DOHH2 (cell line): ENCODE measurements around the gene ENGASE.

Source experiments
- EZH2phosphoT487 ChIP-seq: fragments of 200-600 bp; sonication (generic); IDR thresholded peaks from 2 replicates; pipeline ENCODE4 v1.6.1; 2017; ENCODE audit warnings: borderline replicate concordance, mild to moderate bottlenecking, antibody characterized with exemption, low read length, moderate library complexity, mixed read lengths
- TF ChIP-seq, protein P1 (sequence below): fragments of 200-600 bp; sonication (generic); IDR thresholded peaks from one replicate; pipeline ENCODE4 v1.5.1; 2014; ENCODE audit warnings: antibody characterized with exemption, mild to moderate bottlenecking, low read depth, low read length; ENCODE audit not compliant: poor library complexity, severe bottlenecking

DNA sequence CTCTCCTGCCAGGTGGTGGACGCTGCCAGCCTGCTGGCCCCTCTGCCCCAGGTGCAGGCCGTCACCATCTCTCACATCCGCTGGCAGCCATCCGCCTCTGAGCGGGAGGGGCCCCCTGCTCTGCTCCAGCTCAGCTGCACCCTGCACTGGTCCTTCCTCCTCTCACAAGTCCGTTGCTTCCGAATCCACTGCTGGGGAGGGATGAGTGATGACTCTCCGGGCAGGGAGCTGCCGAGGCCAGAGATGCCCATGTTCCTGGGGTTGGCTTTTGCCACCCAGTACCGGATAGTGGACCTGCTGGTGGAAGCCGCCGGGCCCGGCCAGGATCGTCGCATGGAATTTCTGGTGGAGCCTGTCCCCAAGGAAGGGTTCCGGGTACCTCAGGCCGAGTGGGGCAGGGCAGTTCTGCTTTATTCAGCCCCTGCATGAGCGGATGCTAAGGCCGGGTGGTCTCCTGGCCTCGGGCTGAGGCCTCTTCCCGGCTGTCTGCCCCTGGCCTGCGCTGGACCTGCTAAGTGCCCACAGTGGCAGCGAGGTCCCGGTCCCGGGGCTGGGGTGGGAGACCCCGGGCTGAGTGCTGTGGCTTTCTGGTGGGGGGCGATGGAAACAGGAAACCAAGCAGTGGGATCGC is 11.4 kb downstream of the ENGASE start:
- TF ChIP-seq, protein P1, sequence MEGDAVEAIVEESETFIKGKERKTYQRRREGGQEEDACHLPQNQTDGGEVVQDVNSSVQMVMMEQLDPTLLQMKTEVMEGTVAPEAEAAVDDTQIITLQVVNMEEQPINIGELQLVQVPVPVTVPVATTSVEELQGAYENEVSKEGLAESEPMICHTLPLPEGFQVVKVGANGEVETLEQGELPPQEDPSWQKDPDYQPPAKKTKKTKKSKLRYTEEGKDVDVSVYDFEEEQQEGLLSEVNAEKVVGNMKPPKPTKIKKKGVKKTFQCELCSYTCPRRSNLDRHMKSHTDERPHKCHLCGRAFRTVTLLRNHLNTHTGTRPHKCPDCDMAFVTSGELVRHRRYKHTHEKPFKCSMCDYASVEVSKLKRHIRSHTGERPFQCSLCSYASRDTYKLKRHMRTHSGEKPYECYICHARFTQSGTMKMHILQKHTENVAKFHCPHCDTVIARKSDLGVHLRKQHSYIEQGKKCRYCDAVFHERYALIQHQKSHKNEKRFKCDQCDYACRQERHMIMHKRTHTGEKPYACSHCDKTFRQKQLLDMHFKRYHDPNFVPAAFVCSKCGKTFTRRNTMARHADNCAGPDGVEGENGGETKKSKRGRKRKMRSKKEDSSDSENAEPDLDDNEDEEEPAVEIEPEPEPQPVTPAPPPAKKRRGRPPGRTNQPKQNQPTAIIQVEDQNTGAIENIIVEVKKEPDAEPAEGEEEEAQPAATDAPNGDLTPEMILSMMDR: no peak
- TF ChIP-seq EZH2phosphoT487: no peak
